Dermis lymphatic vessel endothelial cell (primary cell): Measurements from ENCODE around the gene FOXI3. TPM values are rescaled to one million over a fixed set of nuclear protein-coding genes. Genes with fewer than 3 reads are reported as not detected.

Experiments
- total RNA-seq: library from RNA; depleted of rRNA; stranded (reverse); fragments of >200 nt; gene quantifications from 2 replicates; pipeline ENCODE4 v1.2.1, GENCODE V29; 2014

The FOXI3 gene
- not detected in 2 replicates for total RNA-seq

GRCh38 chr2:88452565-88452905 lies at the start of gene FOXI3:
FOXI3 (minus strand) TSS chr2:88452693; CDS start chr2:88452535, 158 bp downstream.

Other genes starting within 250 kb of the FOXI3 start
- 13.0 and 13.1 TPM in 2 replicates for gene EIF2AK3, start 174.8 kb upstream of the FOXI3 start, total RNA-seq
- 10.5 and 12.8 TPM in 2 replicates for gene RPIA, start 239.0 kb upstream of the FOXI3 start, total RNA-seq